Measurements from ENCODE around the gene OSBPL5.

- TF ChIP-seq CTCF (IDR thresholded peaks at IDR 0.05; ENCODE audit: low read depth, low read length, poor library complexity, severe bottlenecking): no peak
- TF ChIP-seq EZH2phosphoT487 (IDR thresholded peaks at IDR 0.05; ENCODE audit: borderline replicate concordance, low read length): no peak
Observed at GRCh38 chr11:3207526-3208189, 42.5 kb upstream of the OSBPL5 start.
